GDM1 (cell line): ENCODE measurements around the gene WDR62.
"Not testable (repeated sequence)": the region's sequence is repeated elsewhere in the genome, so short reads cannot be mapped to it uniquely, and the experiment has no call there.

Experiments
- DNase-seq: peaks from one replicate; lab custom pipeline; 2025; lab: John Stamatoyannopoulos, UW

WDR62 gene

GRCh38 chr19:36032251-36033104 lies 22.2 kb upstream of the WDR62 start, which contains the start of gene CLIP3:
CLIP3 (minus strand) TSS chr19:36032873; CDS start chr19:36032357, 516 bp downstream.
- DNase-seq, result no peak

- no peak for DNase-seq
Observed at GRCh38 chr19:36040495-36040894, 14.2 kb upstream of the WDR62 start.

- not testable (repeated sequence) for DNase-seq
Observed at GRCh38 chr19:36041092-36041491, 13.6 kb upstream of the WDR62 start.

- DNase-seq, result no peak
Observed at GRCh38 chr19:36041831-36042230, 12.9 kb upstream of the WDR62 start.

- no peak for DNase-seq
Observed at GRCh38 chr19:36043952-36044351, 10.7 kb upstream of the WDR62 start.

- no peak for DNase-seq
Observed at GRCh38 chr19:36046443-36047050, 8.2 kb upstream of the WDR62 start.

- no peak for DNase-seq
Observed at GRCh38 chr19:36047835-36048234, 6.9 kb upstream of the WDR62 start.

- DNase-seq, result no peak
Observed at GRCh38 chr19:36049080-36049698, 5.5 kb upstream of the WDR62 start.

GRCh38 chr19:36051236-36051635 lies 3.5 kb upstream of the WDR62 start:
- DNase-seq, result no peak

GRCh38 chr19:36051637-36052036 lies 3.1 kb upstream of the WDR62 start:
- DNase-seq, result no peak

GRCh38 chr19:36054119-36054732 lies 471 bp upstream of the WDR62 start, which contains the start of gene THAP8:
THAP8 (minus strand) TSS chr19:36054285; CDS start chr19:36054217, 68 bp downstream.
- peak; percentile 99 for DNase-seq

- no peak for DNase-seq
Observed at GRCh38 chr19:36058481-36059179, 3.9 kb downstream of the WDR62 start.

- DNase-seq, result no peak
Observed at GRCh38 chr19:36059180-36059910, 4.6 kb downstream of the WDR62 start.

- DNase-seq, result no peak
Observed at GRCh38 chr19:36060430-36060829, 5.7 kb downstream of the WDR62 start.

GRCh38 chr19:36061367-36061766 lies 6.7 kb downstream of the WDR62 start:
- no peak for DNase-seq

GRCh38 chr19:36064826-36065225 lies 10.1 kb downstream of the WDR62 start:
- DNase-seq, result no peak

GRCh38 chr19:36067681-36068080 lies 13.0 kb downstream of the WDR62 start:
- no peak for DNase-seq

GRCh38 chr19:36068810-36069499 lies 14.3 kb downstream of the WDR62 start:
- DNase-seq, result not testable (repeated sequence)

- DNase-seq, result no peak
Observed at GRCh38 chr19:36072081-36072480, 17.4 kb downstream of the WDR62 start.

- DNase-seq, result no peak
Observed at GRCh38 chr19:36073121-36073876, 18.6 kb downstream of the WDR62 start.
